ENCODE measurements around the gene PLPPR4. TPM values are rescaled to one million over a fixed set of nuclear protein-coding genes. Genes with fewer than 3 reads are reported as not detected.
A peak's percentile ranks its signal among the peaks of the same experiment; 100 is the strongest.

PLPPR4 gene, protein sequence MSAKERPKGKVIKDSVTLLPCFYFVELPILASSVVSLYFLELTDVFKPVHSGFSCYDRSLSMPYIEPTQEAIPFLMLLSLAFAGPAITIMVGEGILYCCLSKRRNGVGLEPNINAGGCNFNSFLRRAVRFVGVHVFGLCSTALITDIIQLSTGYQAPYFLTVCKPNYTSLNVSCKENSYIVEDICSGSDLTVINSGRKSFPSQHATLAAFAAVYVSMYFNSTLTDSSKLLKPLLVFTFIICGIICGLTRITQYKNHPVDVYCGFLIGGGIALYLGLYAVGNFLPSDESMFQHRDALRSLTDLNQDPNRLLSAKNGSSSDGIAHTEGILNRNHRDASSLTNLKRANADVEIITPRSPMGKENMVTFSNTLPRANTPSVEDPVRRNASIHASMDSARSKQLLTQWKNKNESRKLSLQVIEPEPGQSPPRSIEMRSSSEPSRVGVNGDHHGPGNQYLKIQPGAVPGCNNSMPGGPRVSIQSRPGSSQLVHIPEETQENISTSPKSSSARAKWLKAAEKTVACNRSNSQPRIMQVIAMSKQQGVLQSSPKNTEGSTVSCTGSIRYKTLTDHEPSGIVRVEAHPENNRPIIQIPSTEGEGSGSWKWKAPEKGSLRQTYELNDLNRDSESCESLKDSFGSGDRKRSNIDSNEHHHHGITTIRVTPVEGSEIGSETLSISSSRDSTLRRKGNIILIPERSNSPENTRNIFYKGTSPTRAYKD
- polyA plus RNA-seq (2012; rRNA removed): 0.61 and 2.1 TPM in 2 replicates
- 2.0 and 4.0 TPM in 2 replicates for polyA plus RNA-seq (2012; cell fraction: cytosol; rRNA removed)
- polyA plus RNA-seq (2012; cell fraction: nucleus; rRNA removed): 2.9 and 3.6 TPM in 2 replicates

DNA sequence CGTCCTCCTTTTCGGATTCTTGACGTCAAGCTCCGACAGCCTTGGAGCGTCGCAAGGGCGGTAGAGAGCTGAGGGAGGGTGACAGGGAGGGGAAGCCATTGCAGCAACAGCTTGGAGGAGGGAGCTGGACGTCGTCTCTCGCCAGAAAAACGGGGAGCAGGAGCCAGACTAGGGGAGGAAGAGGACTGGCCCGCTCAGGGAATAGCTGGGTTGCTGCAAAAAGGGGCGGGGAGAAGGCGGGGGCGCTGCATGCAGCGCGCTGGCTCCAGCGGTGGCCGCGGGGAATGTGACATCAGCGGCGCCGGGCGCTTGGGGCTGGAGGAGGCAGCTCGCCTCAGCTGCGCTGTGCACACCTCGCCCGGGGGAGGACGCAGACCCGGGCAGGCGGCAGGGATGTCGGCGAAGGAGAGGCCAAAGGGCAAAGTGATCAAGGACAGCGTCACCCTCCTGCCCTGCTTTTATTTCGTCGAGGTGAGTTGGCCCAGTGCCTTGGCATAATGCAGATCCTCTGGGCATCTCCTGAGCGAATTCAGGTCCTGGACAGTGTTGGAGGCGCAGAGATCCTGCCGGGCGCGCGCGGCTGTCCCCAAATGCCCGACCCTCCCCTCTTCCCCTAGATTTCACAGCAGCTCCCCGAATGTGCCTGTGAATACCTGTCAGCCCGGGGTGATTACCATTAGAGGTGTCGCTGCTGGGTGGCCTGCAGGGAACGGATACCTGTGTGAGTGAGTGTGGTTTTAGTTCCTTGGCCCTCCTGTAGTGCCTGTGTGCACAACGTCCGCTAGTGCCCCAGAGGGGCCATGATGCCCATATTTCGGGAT lies at the start of gene PLPPR4:
PLPPR4 (plus strand) TSS at position 292 of the 821 bp plus-strand sequence; CDS start at position 394, 102 bp downstream.
- WGBS (ENCODE audit: low lambda C conversion rate): 5% methylated on average over 14 of the region's 51 CpGs
- ChIA-PET CTCF (interaction anchor here (0.7 to 1.9 kb wide), 12 partner anchors 8 to 421 kb away, joined by 3 to 12 read pairs (median 3); no protein-coding TSS in a partner anchor), POLR2A (interaction anchor here (0.7 to 1.9 kb wide), 3 partner anchors 37 to 259 kb away, joined by 3 to 10 read pairs (median 8); partner anchors contain the start of gene PLPPR5)
- no peaks in the 10 kb centered on the region for H3K36me3 ChIP-seq (replicated peaks in 1 of 2; ENCODE audit: control insufficient read depth in 1 of 2, insufficient read depth in 2 of 2, low read length in 1 of 2)
- peak within 1 kb of the TSS; percentile 79 for H3K4me2 ChIP-seq
- peak within 1 kb of the TSS in 1 of 2 experiments; percentile 90; a peak in 2 of 4 replicates for H3K27ac ChIP-seq (ENCODE audit: low read depth in 2 of 2, low read length in 1 of 2)
- H4K20me1 ChIP-seq (ENCODE audit: insufficient read depth): no peaks in the 10 kb centered on the region
- peak within 1 kb of the TSS; percentile 56; the same call in 1 of the 2 replicates for H2AFZ ChIP-seq (ENCODE audit: low read depth)
- no peaks in the 10 kb centered on the region for H3K9me2 ChIP-seq
- H3K4me3 ChIP-seq (ENCODE audit: low read depth in 2 of 2, low read length in 1 of 2): peak within 1 kb of the TSS; percentile 58 to 60
- H3F3A ChIP-seq (replicated peaks; ENCODE audit: insufficient read depth): no peaks in the 10 kb centered on the region
- peaks cover 0 to 8% of the 10 kb centered on the region in 2 experiments; a peak in 3 of 4 replicates for H3K4me1 ChIP-seq (ENCODE audit: control insufficient read depth in 1 of 2, insufficient read depth in 2 of 2, low read depth in 1 of 2, low read length in 1 of 2)
- peaks cover 15% of the 10 kb centered on the region; the same call in 1 of the 2 replicates for H3K27me3 ChIP-seq (ENCODE audit: insufficient read depth)
- H3K9ac ChIP-seq: no peak within 1 kb of the TSS
- no peaks in the 10 kb centered on the region for H3K79me2 ChIP-seq (ENCODE audit: insufficient read depth)
- no peaks in the 10 kb centered on the region for H3K9me3 ChIP-seq
- DNase-seq: peak; percentile 85
- no peak for TF ChIP-seq USF1 (IDR thresholded peaks at IDR 0.05; ENCODE audit: borderline replicate concordance, low read depth)
- TF ChIP-seq FOXM1 (IDR thresholded peaks at IDR 0.05; ENCODE audit: low read depth): no peak
- no peak for TF ChIP-seq MAX (IDR thresholded peaks at IDR 0.05; ENCODE audit: low read depth)
- TF ChIP-seq MXI1 (IDR thresholded peaks at IDR 0.05; ENCODE audit: low read depth, low read length): peak; percentile 47; the same call in 1 of the 2 replicates
- no peak for TF ChIP-seq RFX5 (IDR thresholded peaks at IDR 0.05; ENCODE audit: low read length)
- TF ChIP-seq CHD2 (IDR thresholded peaks at IDR 0.05; ENCODE audit: low read length, partially characterized antibody): no peak
- peak; percentile 42 for TF ChIP-seq GATA2 (CRISPR knock-in tag; IDR thresholded peaks at IDR 0.05)
- TF ChIP-seq FOSL2 (IDR thresholded peaks at IDR 0.05; ENCODE audit: borderline replicate concordance, low read depth): no peak
- TF ChIP-seq RAD21 (IDR thresholded peaks at IDR 0.05; ENCODE audit: low read length): peak; percentile 30; the same call in 1 of the 2 replicates
- TF ChIP-seq NFIC (IDR thresholded peaks at IDR 0.05; ENCODE audit: borderline replicate concordance): no peak
- no peak for TF ChIP-seq NRF1 (IDR thresholded peaks at IDR 0.05; ENCODE audit: low read depth, low read length)
- TF ChIP-seq EP300 (IDR thresholded peaks at IDR 0.05; ENCODE audit: borderline replicate concordance in 1 of 2, low read depth in 1 of 2, low read length in 1 of 2): no peak
- TF ChIP-seq JUND (IDR thresholded peaks at IDR 0.05): no peak
- no peak; the same call in 1 of the 2 replicates for TF ChIP-seq RCOR1 (IDR thresholded peaks at IDR 0.05; ENCODE audit: low read length)
- TF ChIP-seq FOXJ3 (CRISPR knock-in tag; IDR thresholded peaks at IDR 0.05): 0 out of 2 replicates have a peak, but pooled peaks have one; percentile 61
- TF ChIP-seq TEAD4 (IDR thresholded peaks at IDR 0.05; ENCODE audit: borderline replicate concordance, insufficient read depth): no peak
- TF ChIP-seq USF2 (IDR thresholded peaks at IDR 0.05; ENCODE audit: borderline replicate concordance, low read depth, low read length): no peak
